DOHH2 (cell line): ENCODE results near the gene KIAA1549.

Experiments
- CTCF ChIP-seq: fragments of 200-600 bp; sonication (generic); IDR thresholded peaks from one replicate; pipeline ENCODE4 v1.5.1; 2014; ENCODE audit warnings: antibody characterized with exemption, mild to moderate bottlenecking, low read depth, low read length; ENCODE audit not compliant: poor library complexity, severe bottlenecking
- EZH2phosphoT487 ChIP-seq: fragments of 200-600 bp; sonication (generic); IDR thresholded peaks from 2 replicates; pipeline ENCODE4 v1.6.1; 2017; ENCODE audit warnings: borderline replicate concordance, mild to moderate bottlenecking, antibody characterized with exemption, low read length, moderate library complexity, mixed read lengths

GRCh38 chr7:138796038-138796615 lies 185.1 kb downstream of the KIAA1549 start:
- TF ChIP-seq CTCF = no peak
- no peak for TF ChIP-seq EZH2phosphoT487
